ENCODE measurements around the gene INHA.

The INHA gene

DNA sequence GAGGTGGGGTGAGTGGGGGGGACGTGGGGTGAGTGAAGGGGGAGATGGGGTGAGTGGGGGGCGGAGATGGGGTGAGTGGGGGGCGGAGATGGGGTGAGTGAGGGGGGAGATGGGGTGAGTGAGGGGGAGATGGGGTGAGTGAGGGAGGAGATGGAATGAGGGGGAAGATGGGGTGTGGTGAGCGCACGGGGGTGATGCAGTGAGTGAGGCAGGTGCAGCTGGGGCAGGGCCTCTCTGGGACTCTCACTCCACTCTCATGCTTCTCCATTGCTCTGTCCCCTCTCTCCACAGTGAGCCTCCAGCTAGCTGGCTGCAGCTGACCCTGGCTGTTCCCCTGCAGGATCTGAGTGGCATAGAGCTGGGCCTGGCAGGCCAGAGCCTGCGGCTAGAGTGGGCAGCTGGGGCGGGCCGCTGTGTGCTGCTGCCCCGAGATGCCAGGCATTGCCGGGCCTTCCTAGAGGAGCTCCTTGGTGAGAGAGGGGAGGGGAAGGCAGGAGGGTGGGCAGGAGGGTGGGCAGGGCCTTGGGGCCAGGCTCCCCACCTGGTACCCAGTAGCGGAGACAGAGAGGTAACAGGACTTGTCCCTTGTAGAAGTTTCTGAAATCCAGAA, 41.5 kb downstream of the INHA start:
- no peak overlapping the region for H3K4me3 ChIP-seq (ENCODE audit: low read length)
- TF ChIP-seq ZNF274 (IDR thresholded peaks at IDR 0.05; ENCODE audit: low read depth, low read length): no peak

GRCh38 chr2:219614076-219614860, 42.2 kb downstream of the INHA start:
- no peak overlapping the region for H3K4me3 ChIP-seq (ENCODE audit: low read length)
- TF ChIP-seq ZNF274 (IDR thresholded peaks at IDR 0.05; ENCODE audit: low read depth, low read length): no peak

DNA sequence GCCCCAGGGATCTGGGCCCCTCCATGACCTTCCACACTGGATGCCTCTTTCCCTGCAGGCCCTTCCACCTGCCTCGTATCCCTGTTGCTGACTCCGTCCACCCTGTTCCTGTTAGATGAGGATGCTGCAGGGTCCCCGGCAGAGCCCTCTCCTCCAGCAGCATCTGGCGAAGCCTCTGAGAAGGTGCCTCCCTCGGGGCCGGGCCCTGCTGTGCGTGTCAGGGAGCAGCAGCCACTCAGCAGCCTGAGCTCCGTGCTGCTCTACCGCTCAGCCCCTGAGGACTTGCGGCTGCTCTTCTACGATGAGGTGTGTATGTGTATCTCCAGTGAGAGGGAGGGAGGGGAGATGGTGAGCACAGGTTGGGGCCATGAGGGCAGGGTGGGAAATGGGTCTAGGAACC, 42.9 kb downstream of the INHA start:
- no peak for TF ChIP-seq ZNF274 (IDR thresholded peaks at IDR 0.05; ENCODE audit: low read depth, low read length)
- no peak overlapping the region for H3K4me3 ChIP-seq (ENCODE audit: low read length)

DNA sequence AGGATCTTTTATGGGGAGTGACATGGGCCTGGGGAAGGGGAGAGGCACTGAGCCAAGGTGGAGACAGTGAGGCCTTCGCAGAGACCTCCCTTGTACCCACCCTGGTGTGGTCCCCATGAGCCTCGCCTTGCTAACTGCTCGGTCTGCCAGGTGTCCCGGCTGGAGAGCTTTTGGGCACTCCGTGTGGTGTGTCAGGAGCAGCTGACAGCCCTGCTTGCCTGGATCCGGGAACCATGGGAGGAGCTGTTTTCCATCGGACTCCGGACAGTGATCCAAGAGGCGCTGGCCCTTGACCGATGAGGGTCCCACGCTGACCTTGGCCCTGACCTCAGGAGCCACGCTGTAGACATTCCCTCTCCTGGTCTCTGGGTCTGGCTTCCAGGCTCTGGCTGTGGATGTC, 43.8 kb downstream of the INHA start:
- no peak overlapping the region for H3K4me3 ChIP-seq (ENCODE audit: low read length)
- no peak for TF ChIP-seq ZNF274 (IDR thresholded peaks at IDR 0.05; ENCODE audit: low read depth, low read length)

DNA sequence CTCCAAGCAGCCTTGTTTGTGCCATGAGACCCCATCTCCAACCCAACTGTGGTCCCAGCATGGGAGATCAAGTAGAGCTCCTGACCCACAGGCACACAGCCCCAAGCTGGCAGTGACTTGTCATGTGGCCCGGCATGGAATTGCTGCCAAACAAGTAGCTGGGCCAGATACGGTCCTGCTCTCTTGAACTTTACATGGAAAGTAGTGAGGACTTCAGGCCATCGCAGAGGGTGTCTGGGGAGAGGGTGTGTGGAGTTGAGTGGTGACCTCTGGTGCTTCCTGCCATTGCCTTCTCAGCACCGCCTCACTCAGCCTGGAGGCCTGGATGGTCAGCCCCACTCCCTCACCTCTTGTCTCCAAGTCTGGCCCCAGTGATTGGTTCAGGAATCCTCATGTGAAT, 44.4 kb downstream of the INHA start:
- no peak for TF ChIP-seq ZNF274 (IDR thresholded peaks at IDR 0.05; ENCODE audit: low read depth, low read length)
- no peak overlapping the region for H3K4me3 ChIP-seq (ENCODE audit: low read length)

DNA sequence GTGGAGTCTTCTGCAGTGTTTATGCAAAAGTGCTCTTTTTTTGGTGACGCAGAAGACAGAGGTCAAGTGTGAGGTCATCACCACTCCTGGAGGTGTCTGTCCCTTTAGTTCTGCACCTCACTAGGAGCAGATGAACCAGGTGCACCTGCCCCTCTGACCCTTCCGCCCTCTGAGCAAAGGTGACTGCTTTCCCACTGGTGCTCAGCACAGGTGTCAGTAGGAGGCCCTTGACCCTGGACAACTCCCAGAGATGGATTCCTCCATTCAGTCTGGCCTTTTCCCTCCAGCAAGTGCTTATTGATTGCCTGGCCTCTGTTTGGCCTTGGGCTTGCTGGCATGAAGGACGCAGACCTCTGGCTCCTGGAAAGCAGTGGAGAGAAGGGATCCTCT, 46.6 kb downstream of the INHA start:
- H3K4me3 ChIP-seq (ENCODE audit: low read length): no peak overlapping the region
- no peak for TF ChIP-seq ZNF274 (IDR thresholded peaks at IDR 0.05; ENCODE audit: low read depth, low read length)

GRCh38 chr2:219619235-219619634, 47.1 kb downstream of the INHA start:
- TF ChIP-seq ZNF274 (IDR thresholded peaks at IDR 0.05; ENCODE audit: low read depth, low read length): no peak
- no peak overlapping the region for H3K4me3 ChIP-seq (ENCODE audit: low read length)

DNA sequence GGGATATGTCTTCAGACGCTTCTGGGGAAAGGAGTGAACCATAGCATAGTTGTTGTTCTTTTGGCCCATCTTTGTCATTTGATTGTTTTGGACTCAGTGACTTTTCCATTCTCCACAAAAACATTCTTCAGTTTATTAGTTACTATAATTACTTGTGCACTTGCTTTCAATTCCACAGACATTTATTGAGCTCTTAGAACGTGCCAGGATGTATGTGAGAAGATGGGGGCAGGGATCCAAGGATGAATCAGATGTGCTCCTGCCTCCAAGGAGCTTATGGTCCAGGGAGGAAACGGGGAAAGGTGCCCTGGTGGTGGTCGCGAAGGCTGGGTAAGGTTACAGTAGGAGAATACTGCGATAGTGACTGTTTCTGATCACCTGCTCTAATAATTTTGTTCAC, 48.4 kb downstream of the INHA start:
- TF ChIP-seq ZNF274 (IDR thresholded peaks at IDR 0.05; ENCODE audit: low read depth, low read length): no peak
- H3K4me3 ChIP-seq (ENCODE audit: low read length): no peak overlapping the region

GRCh38 chr2:219621935-219622334, 49.8 kb downstream of the INHA start:
- H3K4me3 ChIP-seq (ENCODE audit: low read length): no peak overlapping the region
- no peak for TF ChIP-seq ZNF274 (IDR thresholded peaks at IDR 0.05; ENCODE audit: low read depth, low read length)

DNA sequence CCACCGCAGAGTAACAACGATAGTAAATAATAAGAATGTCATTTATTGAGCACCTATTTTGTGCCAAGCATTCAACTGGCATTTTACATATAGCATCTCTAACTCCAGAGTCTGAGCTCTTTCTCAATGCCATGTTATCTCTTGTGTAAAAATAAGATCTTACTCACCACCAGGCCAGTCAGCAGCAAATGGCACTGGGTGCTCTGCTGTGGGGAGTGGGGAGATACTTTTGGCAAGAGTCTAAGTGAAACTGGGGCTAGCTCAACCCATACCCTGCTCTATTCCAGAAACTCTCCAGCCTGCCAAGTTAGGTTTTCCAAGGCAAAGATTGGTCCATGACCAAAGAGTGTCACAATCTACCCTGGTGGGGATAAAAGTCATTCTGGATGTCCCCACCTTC, 50.4 kb downstream of the INHA start:
- H3K4me3 ChIP-seq (ENCODE audit: low read length): no peak overlapping the region
- no peak for TF ChIP-seq ZNF274 (IDR thresholded peaks at IDR 0.05; ENCODE audit: low read depth, low read length)

DNA sequence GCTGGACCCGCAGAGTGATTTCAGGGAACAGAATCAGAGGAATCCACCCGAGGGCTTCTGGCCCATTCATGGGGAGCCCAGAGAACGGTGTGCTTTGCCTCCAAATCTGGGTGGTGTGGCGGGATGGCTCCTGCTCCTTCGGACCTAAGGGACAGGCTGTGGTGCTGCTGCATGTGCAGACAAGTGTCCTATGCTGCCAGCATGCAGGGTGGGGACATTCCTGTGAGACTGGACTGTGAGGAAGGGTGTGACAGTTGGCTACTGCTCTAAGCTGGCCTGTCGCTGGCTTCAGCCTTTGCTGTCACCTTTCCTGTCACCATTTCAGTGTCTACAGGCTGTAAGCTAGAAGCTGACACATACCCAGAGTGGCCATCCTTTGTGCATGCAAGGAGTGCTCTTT, 52.5 kb downstream of the INHA start:
- no peak for TF ChIP-seq ZNF274 (IDR thresholded peaks at IDR 0.05; ENCODE audit: low read depth, low read length)
- H3K4me3 ChIP-seq (ENCODE audit: low read length): no peak overlapping the region

- no peak overlapping the region for H3K4me3 ChIP-seq (ENCODE audit: low read length)
- TF ChIP-seq ZNF274 (IDR thresholded peaks at IDR 0.05; ENCODE audit: low read depth, low read length): no peak
Measured at GRCh38 chr2:219625179-219625578, 53.1 kb downstream of the INHA start.

Measured in GM08714 (cell line).